NB4 (cell line): Measurements from ENCODE around the gene KLRC3.
"Not testable (repeated sequence)": the region's sequence is repeated elsewhere in the genome, so short reads cannot be mapped to it uniquely, and the experiment has no call there.

ENCODE experiments used
- DNase-seq: peaks from one replicate; pipeline ENCODE4 v3.0.0; 2010; ENCODE audit warnings: low read depth
- H3K4me3 ChIP-seq: one replicate; pipeline ENCODE4 v1.5.1; 2011; ENCODE audit warnings: mild to moderate bottlenecking, low read depth, low read length, moderate library complexity
- MYC ChIP-seq: IDR thresholded peaks from 2 replicates; pipeline ENCODE4 v1.6.1; 2011; ENCODE audit warnings: low read depth, low read length
- POLR2A ChIP-seq: IDR thresholded peaks from 2 replicates; pipeline ENCODE4 v1.6.1; 2011; ENCODE audit warnings: mild to moderate bottlenecking; ENCODE audit not compliant: insufficient read length; ENCODE audit errors: extremely low read depth
- TF ChIP-seq, protein P1 (sequence below): IDR thresholded peaks from one replicate; pipeline ENCODE4 v1.5.1; 2012; ENCODE audit warnings: low read depth, low read length
- TF ChIP-seq, protein P2 (sequence below): IDR thresholded peaks from 2 replicates; pipeline ENCODE4 v1.6.1; 2011; ENCODE audit warnings: low read depth, low read length

KLRC3 gene

DNA sequence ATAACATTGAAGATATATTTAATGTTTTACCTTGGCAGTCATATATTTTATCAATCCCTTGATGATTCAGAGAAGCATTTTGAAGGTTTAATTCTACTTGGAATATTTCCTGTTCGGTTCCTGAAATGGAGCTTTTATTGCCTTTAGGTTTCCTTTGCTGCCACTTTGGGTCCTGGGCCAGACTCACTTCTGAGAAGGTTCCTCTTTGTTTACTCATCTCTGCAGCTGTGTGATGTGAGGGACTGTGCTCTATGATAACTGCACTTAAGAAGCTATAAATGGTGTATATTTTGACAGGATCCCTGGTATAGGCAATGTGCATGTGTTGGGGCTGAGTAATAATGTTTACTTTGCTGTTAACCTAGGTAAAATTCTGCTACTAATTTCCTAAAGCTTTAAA lies at the start of gene KLRC3:
Gene KLRC3, minus strand, starts transcription at position 262 of the 400 bp plus-strand sequence. Its CDS starts 45 bp downstream, at position 217.
- DNase-seq: not testable (repeated sequence)

DNA sequence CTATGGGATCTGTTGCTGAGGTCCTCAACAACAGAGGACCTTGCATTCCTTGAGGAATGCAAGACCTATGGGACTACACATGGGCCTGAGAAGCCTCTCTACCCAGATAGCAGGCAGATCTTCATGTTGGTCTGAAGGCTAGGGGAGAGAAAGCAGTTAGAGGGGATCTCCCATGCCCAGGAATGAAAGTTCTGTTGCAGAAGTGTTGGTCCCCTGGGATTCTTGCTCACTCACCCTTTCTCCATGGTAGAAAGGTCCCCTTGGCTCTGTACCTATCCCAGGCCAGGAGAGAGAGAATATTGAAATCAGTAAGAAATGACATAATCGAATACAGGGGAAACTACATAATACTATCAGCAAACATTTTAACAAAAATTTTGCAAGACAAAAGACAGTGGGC lies 49.3 kb upstream of the KLRC3 start:
- H3K4me3 ChIP-seq: no peak overlapping the region
- no peak for DNase-seq
- TF ChIP-seq, protein P1, sequence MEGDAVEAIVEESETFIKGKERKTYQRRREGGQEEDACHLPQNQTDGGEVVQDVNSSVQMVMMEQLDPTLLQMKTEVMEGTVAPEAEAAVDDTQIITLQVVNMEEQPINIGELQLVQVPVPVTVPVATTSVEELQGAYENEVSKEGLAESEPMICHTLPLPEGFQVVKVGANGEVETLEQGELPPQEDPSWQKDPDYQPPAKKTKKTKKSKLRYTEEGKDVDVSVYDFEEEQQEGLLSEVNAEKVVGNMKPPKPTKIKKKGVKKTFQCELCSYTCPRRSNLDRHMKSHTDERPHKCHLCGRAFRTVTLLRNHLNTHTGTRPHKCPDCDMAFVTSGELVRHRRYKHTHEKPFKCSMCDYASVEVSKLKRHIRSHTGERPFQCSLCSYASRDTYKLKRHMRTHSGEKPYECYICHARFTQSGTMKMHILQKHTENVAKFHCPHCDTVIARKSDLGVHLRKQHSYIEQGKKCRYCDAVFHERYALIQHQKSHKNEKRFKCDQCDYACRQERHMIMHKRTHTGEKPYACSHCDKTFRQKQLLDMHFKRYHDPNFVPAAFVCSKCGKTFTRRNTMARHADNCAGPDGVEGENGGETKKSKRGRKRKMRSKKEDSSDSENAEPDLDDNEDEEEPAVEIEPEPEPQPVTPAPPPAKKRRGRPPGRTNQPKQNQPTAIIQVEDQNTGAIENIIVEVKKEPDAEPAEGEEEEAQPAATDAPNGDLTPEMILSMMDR: no peak
- TF ChIP-seq MYC (no peak), POLR2A (no peak)
- TF ChIP-seq, protein P2, sequence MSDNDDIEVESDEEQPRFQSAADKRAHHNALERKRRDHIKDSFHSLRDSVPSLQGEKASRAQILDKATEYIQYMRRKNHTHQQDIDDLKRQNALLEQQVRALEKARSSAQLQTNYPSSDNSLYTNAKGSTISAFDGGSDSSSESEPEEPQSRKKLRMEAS: no peak

More for the DNA sequence above, at the start of gene KLRC3:
- not testable (repeated sequence) for H3K4me3 ChIP-seq

DNA sequence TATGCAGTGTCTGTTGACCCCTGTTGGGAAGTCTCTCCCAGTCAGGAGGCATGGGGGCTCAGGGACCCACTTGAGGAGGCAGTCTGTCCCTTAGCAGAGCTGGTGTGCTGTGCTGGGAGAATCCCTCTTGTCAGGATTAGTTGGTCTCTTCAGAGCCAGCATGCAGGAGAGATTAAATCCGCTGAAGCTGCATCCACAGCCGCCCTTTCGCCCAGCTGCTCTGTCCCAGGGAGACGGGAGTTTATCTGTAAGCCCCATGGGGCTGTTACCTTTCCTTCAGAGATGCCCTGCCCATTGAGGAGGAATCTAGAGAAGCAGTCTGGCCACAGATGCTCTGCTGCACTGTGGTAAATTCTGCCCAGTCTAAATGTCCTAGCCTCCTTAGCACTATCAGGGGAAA lies 45.9 kb upstream of the KLRC3 start:
- H3K4me3 ChIP-seq: no peak overlapping the region
- TF ChIP-seq, protein P2: no peak
- TF ChIP-seq POLR2A (no peak), MYC (no peak)
- TF ChIP-seq, protein P1: no peak
- DNase-seq: no peak

DNA sequence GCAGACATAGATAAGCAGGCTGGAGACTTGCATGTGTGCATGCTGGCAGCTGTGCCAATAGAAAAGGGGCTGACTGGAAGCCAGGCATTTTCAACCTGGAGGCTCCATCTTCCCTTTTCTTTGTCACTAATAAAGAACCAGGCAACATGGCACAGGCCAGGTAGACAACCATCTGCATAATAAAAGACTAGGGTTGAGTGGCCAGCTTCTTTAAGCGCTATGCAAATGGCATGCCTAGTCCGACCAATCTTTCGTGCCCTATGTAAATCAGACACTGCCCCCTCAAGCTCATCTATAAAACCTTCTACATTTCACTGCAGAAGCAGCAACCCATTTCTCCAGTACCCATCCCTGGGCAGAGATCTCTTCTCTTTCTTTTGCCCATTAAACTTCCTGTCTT lies 37.4 kb upstream of the KLRC3 start:
- DNase-seq: no peak
- TF ChIP-seq POLR2A (no peak), MYC (no peak)
- TF ChIP-seq, protein P2: no peak
- no peak overlapping the region for H3K4me3 ChIP-seq

DNA sequence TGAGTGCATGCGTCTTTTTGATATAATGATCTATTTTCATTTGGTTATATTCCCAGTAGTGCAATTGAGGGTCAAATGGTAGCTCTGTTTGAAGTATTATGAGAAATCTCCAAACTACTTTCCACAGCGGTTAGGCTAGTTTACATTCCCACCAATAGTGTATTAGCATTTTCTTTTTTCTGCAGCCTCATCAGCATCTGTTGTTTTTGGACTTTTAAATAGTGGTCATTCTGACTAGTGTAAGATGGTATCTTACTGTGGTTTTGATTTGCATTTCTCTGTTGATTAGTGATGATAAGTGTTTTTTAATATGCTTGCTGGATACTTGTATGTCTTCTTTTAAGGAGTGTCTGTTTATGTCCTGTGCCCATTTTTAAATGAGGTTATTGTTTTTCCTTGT lies 36.5 kb upstream of the KLRC3 start:
- DNase-seq: no peak
- TF ChIP-seq POLR2A (no peak), MYC (no peak)
- TF ChIP-seq, protein P1: no peak
- TF ChIP-seq, protein P2: no peak
- H3K4me3 ChIP-seq: no peak overlapping the region

DNA sequence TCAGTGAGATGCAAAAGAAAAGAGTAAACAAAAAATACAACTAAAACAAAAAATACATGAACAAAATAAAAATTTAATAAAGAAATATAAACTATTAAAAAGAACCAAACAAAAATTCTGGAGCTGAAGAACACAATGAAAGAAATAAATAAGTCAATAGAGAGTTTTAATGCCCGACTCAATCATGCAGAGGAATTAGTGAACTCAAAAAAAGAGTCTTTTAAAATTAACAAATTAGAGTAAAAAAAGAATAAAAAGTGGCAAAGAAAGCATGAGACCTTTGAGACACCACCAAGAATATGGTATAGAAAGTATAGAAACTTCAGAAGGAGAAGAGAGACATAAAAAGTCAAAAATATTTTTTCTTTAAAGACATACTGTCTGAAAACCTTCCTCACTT lies 35.4 kb upstream of the KLRC3 start:
- TF ChIP-seq MYC: no peak
- TF ChIP-seq, protein P1: no peak
- no peak for TF ChIP-seq POLR2A
- TF ChIP-seq, protein P2: no peak
- DNase-seq: no peak
- H3K4me3 ChIP-seq: no peak overlapping the region

DNA sequence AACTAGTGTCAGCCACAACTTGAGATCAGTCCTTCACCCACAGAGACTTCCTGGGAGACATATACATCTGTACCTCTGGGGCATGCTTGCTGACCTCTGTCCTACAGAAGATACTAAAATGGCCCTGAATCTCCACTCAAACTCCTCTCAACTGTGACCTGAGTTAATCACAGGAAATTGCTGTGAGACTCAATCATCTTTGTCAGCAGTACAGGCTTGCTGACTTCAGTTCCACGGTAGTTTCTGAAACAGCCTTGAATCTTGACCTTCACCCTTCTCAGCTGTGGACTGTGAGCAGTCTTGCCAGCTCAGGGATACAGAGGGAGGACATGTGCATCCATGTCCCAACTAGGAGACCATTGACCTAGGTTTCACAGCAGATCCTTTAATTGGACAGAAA lies 34.1 kb upstream of the KLRC3 start:
- H3K4me3 ChIP-seq: no peak overlapping the region
- no peak for DNase-seq
- TF ChIP-seq, protein P1: no peak
- TF ChIP-seq POLR2A: no peak
- TF ChIP-seq MYC: no peak
